GM12874 (cell line): ENCODE measurements around the gene MAN2B2.

Source experiments
- TF ChIP-seq, protein P1 (sequence below): IDR thresholded peaks from 2 replicates; pipeline ENCODE4 v1.5.1; 2011; ENCODE audit warnings: low read depth, mild to moderate bottlenecking, control low read depth, low read length, moderate library complexity; ENCODE audit not compliant: insufficient read depth

The MAN2B2 gene

DNA sequence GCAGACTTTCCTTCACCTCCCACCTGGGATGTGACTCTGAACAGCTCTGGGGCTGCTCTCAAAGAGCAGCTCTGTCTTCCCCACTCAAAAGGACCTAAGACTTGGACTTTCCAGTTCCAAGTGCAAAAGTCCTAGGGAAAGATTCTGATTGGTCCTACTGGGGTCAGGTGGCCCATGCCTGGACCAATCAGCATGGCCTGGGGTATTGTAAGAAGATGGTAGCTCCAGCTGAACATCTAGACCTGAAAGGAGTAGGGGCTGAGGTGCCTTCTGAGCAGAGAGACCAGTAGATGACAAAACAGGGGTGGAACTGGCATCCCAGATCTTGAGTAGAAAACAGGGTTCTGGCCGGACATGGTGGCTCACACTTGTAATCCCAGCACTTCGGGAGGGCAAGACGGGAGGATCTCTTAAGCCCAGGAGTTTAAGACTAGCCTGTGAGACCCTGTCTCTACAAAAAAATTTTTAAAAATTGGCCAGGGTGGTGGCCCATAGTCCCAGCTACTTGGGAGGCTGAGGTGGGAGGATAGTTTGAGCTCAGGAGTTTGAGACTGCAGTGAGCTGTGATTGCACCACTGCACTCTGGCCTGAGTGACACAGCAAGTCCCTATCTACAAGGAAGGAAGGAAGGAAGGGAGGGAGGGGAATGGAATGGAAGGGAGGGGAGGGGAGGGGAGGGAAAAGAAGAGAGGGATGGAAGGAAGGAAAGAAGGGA, 38.1 kb downstream of the MAN2B2 start:
- TF ChIP-seq, protein P1, sequence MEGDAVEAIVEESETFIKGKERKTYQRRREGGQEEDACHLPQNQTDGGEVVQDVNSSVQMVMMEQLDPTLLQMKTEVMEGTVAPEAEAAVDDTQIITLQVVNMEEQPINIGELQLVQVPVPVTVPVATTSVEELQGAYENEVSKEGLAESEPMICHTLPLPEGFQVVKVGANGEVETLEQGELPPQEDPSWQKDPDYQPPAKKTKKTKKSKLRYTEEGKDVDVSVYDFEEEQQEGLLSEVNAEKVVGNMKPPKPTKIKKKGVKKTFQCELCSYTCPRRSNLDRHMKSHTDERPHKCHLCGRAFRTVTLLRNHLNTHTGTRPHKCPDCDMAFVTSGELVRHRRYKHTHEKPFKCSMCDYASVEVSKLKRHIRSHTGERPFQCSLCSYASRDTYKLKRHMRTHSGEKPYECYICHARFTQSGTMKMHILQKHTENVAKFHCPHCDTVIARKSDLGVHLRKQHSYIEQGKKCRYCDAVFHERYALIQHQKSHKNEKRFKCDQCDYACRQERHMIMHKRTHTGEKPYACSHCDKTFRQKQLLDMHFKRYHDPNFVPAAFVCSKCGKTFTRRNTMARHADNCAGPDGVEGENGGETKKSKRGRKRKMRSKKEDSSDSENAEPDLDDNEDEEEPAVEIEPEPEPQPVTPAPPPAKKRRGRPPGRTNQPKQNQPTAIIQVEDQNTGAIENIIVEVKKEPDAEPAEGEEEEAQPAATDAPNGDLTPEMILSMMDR = no peak

GRCh38 chr4:6613676-6614651, 39.0 kb downstream of the MAN2B2 start:
- TF ChIP-seq, protein P1 = no peak

DNA sequence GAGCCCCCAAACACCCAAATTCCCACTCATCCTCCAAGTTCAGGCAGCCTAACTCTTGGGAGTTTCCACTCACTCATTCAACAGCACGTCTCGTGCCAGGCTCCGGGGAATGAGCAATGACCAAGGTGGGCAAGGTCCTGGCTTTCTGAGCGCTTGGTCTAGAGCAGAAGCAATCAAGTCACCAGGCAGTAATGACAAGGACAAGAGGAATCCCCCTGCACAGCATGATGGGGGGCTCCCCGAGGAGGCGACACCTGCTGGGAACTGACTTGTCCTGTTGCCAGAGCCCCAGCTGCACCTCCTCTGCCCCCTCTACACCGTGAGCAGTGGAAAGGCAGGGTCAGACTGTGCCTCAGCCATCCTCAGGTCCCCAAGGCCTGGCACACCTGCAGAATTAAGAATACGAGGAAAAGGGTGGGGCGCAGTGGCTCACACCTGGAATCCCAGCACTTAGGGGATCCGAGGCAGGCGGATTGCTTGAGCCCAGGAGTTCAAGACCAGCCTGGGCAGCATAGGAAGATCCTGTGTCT, 39.8 kb downstream of the MAN2B2 start:
- TF ChIP-seq, protein P1 = no peak

- TF ChIP-seq, protein P1 = no peak
Measured at GRCh38 chr4:6616087-6616995, 41.4 kb downstream of the MAN2B2 start.

- TF ChIP-seq, protein P1 = no peak
Measured at GRCh38 chr4:6617246-6617645, 42.3 kb downstream of the MAN2B2 start.

- TF ChIP-seq, protein P1 = no peak
Measured at GRCh38 chr4:6618386-6619115, 43.6 kb downstream of the MAN2B2 start.
